Activated naive CD8-positive, alpha-beta T cell treated with anti-CD3 and anti-CD28 coated beads, Interleukin-2, amount 10 ng/mL, durations not matched to agents 7 days and 5 days (primary cell): Measurements from ENCODE around the gene USP31. TPM values are rescaled to one million over a fixed set of nuclear protein-coding genes. Genes with fewer than 3 reads are reported as not detected.

ENCODE experiments used
- ATAC-seq: fragments of 150-1000 bp; cut with Tn5 transposase; one replicate; pipeline ENCODE4 v1.10.0; 2021; ENCODE audit warnings: low read depth, moderate library complexity
- POLR2A ChIA-PET: fragments of 350-600 bp; sonication (Branson Sonifier 250); formaldehyde crosslinking; loops from one replicate; lab custom pipeline; 2021; ENCODE audit warnings: antibody characterized with exemption; lab: Charles Lee
- DNase-seq: peaks from one replicate; pipeline ENCODE4 v3.0.0; 2021
- H3K27ac Mint-ChIP-seq: one replicate; pipeline ENCODE4 v1.8.0; 2022; ENCODE audit warnings: mild to moderate bottlenecking, mixed read lengths
- H3K27me3 Mint-ChIP-seq: one replicate; pipeline ENCODE4 v1.8.0; 2022; ENCODE audit warnings: mild to moderate bottlenecking, moderate library complexity, mixed read lengths
- H3K36me3 Mint-ChIP-seq: one replicate; pipeline ENCODE4 v1.8.0; 2021; ENCODE audit warnings: mild to moderate bottlenecking, mixed read lengths
- H3K4me1 Mint-ChIP-seq: one replicate; pipeline ENCODE4 v1.8.0; 2021; ENCODE audit warnings: mixed read lengths
- H3K4me3 Mint-ChIP-seq: one replicate; pipeline ENCODE4 v1.8.0; 2022; ENCODE audit warnings: mild to moderate bottlenecking, moderate library complexity, mixed read lengths
- H3K9me3 Mint-ChIP-seq: one replicate; pipeline ENCODE4 v1.8.0; 2021; ENCODE audit warnings: mixed read lengths
- total RNA-seq, 2 experiments: library from RNA; stranded (reverse); gene quantifications; one replicate each; pipeline ENCODE4 v1.2.3, GENCODE V29; 2021

Gene USP31
- total RNA-seq, 2 experiments from 2014 or later = 5.7 to 6.0 TPM

- ATAC-seq (no peak), DNase-seq (no peak)
- no peaks in the 10 kb centered on the region for H3K9me3 Mint-ChIP-seq
- peaks cover 9% of the 10 kb centered on the region for H3K27me3 Mint-ChIP-seq
- no peak overlapping the region for H3K4me3 Mint-ChIP-seq
- no peaks in the 10 kb centered on the region for H3K36me3 Mint-ChIP-seq
- no peaks in the 10 kb centered on the region for H3K4me1 Mint-ChIP-seq
- no peak overlapping the region for H3K27ac Mint-ChIP-seq
- POLR2A ChIA-PET = no interaction called here
These were observed 134.7 kb downstream of the USP31 start for GRCh38 chr16:23014592-23014991.

Other genes starting within 250 kb of the USP31 start
- gene SCNN1G, start 33.3 kb upstream of the USP31 start, total RNA-seq = not detected
- gene SCNN1B, start 152.8 kb upstream of the USP31 start, total RNA-seq = not detected